Neural cell (in vitro differentiated cells): Measurements from ENCODE around the gene DISP2.

Source experiments
- EP300 ChIP-seq: fragments of 450-650 bp; conservative IDR thresholded peaks from 2 replicates; pipeline ENCODE4 v1.6.1; 2014; ENCODE audit warnings: antibody characterized with exemption, mild to moderate bottlenecking, moderate library complexity; ENCODE audit not compliant: poor library complexity, severe bottlenecking
- EZH2 ChIP-seq: fragments of 200-600, 300-800 bp; shearing (Covaris generic), sonication (generic); IDR thresholded peaks from 2 replicates; pipeline ENCODE4 v1.6.1; 2014; ENCODE audit warnings: antibody characterized with exemption, low read length, borderline replicate concordance, mild to moderate bottlenecking; ENCODE audit not compliant: insufficient read depth, poor library complexity, severe bottlenecking
- RAD21 ChIP-seq: fragments of 450-650 bp; conservative IDR thresholded peaks from 2 replicates; pipeline ENCODE4 v1.6.1; 2014; ENCODE audit warnings: antibody characterized with exemption, mild to moderate bottlenecking, moderate library complexity
- TAF1 ChIP-seq: IDR thresholded peaks from 2 replicates; pipeline ENCODE4 v1.6.1; 2012; ENCODE audit warnings: low read depth
- TF ChIP-seq, protein P1 (sequence below): fragments of 450-650 bp; IDR thresholded peaks from 2 replicates; pipeline ENCODE4 v1.5.1; 2014; ENCODE audit warnings: antibody characterized with exemption, mild to moderate bottlenecking, moderate library complexity; ENCODE audit not compliant: poor library complexity, severe bottlenecking
- TF ChIP-seq, protein P2 (sequence below): IDR thresholded peaks from 2 replicates; pipeline ENCODE4 v1.6.1; 2012; ENCODE audit warnings: borderline replicate concordance

DNA sequence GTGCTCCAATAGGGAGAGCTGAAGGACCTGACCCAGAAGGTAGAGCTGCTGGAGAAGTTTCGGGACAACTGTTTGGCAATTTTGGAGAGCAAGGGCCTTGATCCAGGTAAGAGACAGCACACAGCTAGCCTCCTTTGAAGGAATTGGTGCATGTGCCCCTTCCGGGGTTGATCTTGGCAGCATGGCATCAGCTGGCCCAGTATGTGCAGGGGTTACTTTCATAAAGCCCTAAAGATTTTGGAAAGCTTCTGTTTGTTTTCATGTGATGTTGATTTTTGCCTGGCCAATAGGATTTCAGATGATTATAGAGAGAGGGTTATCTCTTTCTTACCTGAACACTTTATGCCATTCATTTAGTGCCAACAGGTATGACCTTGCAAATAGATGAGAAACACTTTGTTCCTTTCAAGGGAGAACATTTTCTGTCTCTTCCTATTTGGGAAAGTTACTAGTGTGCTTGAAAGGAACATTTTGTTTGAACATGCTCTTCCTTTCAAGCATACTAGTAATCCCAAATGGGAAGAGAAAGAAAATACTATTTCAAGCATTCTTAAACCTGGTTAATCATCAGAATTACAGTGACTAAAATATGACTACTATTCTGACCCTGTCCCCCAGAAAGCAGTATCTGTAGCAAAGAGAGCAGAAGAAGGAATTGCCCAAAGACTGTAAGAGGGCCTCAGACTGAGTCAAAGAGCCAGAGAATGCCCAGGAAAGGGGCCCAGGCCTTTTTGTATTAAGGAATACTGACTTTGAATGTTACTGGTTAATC lies 32.0 kb downstream of the DISP2 start:
- TF ChIP-seq, protein P1, sequence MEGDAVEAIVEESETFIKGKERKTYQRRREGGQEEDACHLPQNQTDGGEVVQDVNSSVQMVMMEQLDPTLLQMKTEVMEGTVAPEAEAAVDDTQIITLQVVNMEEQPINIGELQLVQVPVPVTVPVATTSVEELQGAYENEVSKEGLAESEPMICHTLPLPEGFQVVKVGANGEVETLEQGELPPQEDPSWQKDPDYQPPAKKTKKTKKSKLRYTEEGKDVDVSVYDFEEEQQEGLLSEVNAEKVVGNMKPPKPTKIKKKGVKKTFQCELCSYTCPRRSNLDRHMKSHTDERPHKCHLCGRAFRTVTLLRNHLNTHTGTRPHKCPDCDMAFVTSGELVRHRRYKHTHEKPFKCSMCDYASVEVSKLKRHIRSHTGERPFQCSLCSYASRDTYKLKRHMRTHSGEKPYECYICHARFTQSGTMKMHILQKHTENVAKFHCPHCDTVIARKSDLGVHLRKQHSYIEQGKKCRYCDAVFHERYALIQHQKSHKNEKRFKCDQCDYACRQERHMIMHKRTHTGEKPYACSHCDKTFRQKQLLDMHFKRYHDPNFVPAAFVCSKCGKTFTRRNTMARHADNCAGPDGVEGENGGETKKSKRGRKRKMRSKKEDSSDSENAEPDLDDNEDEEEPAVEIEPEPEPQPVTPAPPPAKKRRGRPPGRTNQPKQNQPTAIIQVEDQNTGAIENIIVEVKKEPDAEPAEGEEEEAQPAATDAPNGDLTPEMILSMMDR = no peak
- TF ChIP-seq TAF1 (no peak), EZH2 (no peak), EP300 (no peak), RAD21 (no peak)
- TF ChIP-seq, protein P2, sequence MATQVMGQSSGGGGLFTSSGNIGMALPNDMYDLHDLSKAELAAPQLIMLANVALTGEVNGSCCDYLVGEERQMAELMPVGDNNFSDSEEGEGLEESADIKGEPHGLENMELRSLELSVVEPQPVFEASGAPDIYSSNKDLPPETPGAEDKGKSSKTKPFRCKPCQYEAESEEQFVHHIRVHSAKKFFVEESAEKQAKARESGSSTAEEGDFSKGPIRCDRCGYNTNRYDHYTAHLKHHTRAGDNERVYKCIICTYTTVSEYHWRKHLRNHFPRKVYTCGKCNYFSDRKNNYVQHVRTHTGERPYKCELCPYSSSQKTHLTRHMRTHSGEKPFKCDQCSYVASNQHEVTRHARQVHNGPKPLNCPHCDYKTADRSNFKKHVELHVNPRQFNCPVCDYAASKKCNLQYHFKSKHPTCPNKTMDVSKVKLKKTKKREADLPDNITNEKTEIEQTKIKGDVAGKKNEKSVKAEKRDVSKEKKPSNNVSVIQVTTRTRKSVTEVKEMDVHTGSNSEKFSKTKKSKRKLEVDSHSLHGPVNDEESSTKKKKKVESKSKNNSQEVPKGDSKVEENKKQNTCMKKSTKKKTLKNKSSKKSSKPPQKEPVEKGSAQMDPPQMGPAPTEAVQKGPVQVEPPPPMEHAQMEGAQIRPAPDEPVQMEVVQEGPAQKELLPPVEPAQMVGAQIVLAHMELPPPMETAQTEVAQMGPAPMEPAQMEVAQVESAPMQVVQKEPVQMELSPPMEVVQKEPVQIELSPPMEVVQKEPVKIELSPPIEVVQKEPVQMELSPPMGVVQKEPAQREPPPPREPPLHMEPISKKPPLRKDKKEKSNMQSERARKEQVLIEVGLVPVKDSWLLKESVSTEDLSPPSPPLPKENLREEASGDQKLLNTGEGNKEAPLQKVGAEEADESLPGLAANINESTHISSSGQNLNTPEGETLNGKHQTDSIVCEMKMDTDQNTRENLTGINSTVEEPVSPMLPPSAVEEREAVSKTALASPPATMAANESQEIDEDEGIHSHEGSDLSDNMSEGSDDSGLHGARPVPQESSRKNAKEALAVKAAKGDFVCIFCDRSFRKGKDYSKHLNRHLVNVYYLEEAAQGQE = no peak
